Fibroblast of mammary gland (primary cell): ENCODE measurements around the gene CNKSR1.

ENCODE experiments used
- DNase-seq: peaks from one replicate; pipeline ENCODE4 v3.0.0-alpha.2; 2010; ENCODE audit warnings: low read depth
- H3K4me3 ChIP-seq: 2 replicates; pipeline ENCODE4 v1.5.1; 2011; ENCODE audit warnings: low read depth, mild to moderate bottlenecking, low read length, moderate library complexity; ENCODE audit not compliant: control insufficient read depth
- CTCF ChIP-seq: conservative IDR thresholded peaks from 2 replicates; pipeline ENCODE4 v1.5.1; 2011; ENCODE audit warnings: low read depth, low read length, inconsistent platforms; ENCODE audit not compliant: control insufficient read depth, insufficient read depth

CNKSR1 gene

GRCh38 chr1:26138974-26139558 lies 38.2 kb upstream of the CNKSR1 start:
- no peak for DNase-seq
- no peak overlapping the region for H3K4me3 ChIP-seq
- no peak for TF ChIP-seq CTCF

- TF ChIP-seq CTCF: no peak
- DNase-seq: no peak
- no peak overlapping the region for H3K4me3 ChIP-seq
Measured at GRCh38 chr1:26142159-26142558, 35.1 kb upstream of the CNKSR1 start.

- H3K4me3 ChIP-seq: no peak overlapping the region
- DNase-seq: peak; percentile 84
- TF ChIP-seq CTCF: peak; percentile 76
Measured at GRCh38 chr1:26145041-26145959, 32.0 kb upstream of the CNKSR1 start.

- no peak overlapping the region for H3K4me3 ChIP-seq
- DNase-seq: no peak
- TF ChIP-seq CTCF: no peak
Measured at GRCh38 chr1:26145960-26146294, 31.4 kb upstream of the CNKSR1 start.

- no peak for TF ChIP-seq CTCF
- no peak overlapping the region for H3K4me3 ChIP-seq
- DNase-seq: no peak
Measured at GRCh38 chr1:26148887-26149286, 28.4 kb upstream of the CNKSR1 start.

GRCh38 chr1:26153966-26154532 lies 23.2 kb upstream of the CNKSR1 start:
- no peak for TF ChIP-seq CTCF
- no peak overlapping the region for H3K4me3 ChIP-seq
- no peak for DNase-seq
